ENCODE measurements around the gene C11orf24.

Gene C11orf24

GRCh38 chr11:68271781-68272608, at the start of gene C11orf24:
Gene C11orf24, minus strand, starts transcription at chr11:68271973. Its CDS starts 8,206 bp downstream, at chr11:68263767.
- peak; percentile 100 for DNase-seq (ENCODE audit: low spot score)

GRCh38 chr11:68317147-68317785, 45.5 kb upstream of the C11orf24 start:
- no peak for DNase-seq (ENCODE audit: low spot score)

GRCh38 chr11:68315171-68315920, 43.6 kb upstream of the C11orf24 start:
- DNase-seq (ENCODE audit: low spot score), result peak; percentile 93

- DNase-seq (ENCODE audit: low spot score), result peak; percentile 77
Measured at GRCh38 chr11:68314203-68315170, 42.7 kb upstream of the C11orf24 start.

GRCh38 chr11:68313574-68314202, 41.9 kb upstream of the C11orf24 start:
- DNase-seq (ENCODE audit: low spot score), result peak; percentile 81

- DNase-seq (ENCODE audit: low spot score), result peak; percentile 80
Measured at GRCh38 chr11:68312780-68313573, 41.2 kb upstream of the C11orf24 start.

- peak; percentile 95 for DNase-seq (ENCODE audit: low spot score)
Measured at GRCh38 chr11:68312117-68312779, 40.5 kb upstream of the C11orf24 start, which contains the start of gene LRP5. Gene LRP5, plus strand, starts transcription at chr11:68312591. Its CDS starts 124 bp downstream, at chr11:68312715.

GRCh38 chr11:68311160-68312116, 39.7 kb upstream of the C11orf24 start:
- peak; percentile 61 for DNase-seq (ENCODE audit: low spot score)

GRCh38 chr11:68309621-68310185, 37.9 kb upstream of the C11orf24 start:
- DNase-seq (ENCODE audit: low spot score), result peak; percentile 15

GRCh38 chr11:68308068-68308467, 36.3 kb upstream of the C11orf24 start:
- DNase-seq (ENCODE audit: low spot score), result peak; percentile 8

- peak; percentile 8 for DNase-seq (ENCODE audit: low spot score)
Measured at GRCh38 chr11:68306636-68307035, 34.9 kb upstream of the C11orf24 start.

- DNase-seq (ENCODE audit: low spot score), result peak; percentile 9
Measured at GRCh38 chr11:68303982-68304780, 32.4 kb upstream of the C11orf24 start.

GRCh38 chr11:68303083-68303482, 31.3 kb upstream of the C11orf24 start:
- no peak for DNase-seq (ENCODE audit: low spot score)

GRCh38 chr11:68302670-68303069, 30.9 kb upstream of the C11orf24 start:
- peak; percentile 27 for DNase-seq (ENCODE audit: low spot score)

GRCh38 chr11:68302256-68302655, 30.5 kb upstream of the C11orf24 start:
- no peak for DNase-seq (ENCODE audit: low spot score)

GRCh38 chr11:68300076-68300830, 28.5 kb upstream of the C11orf24 start:
- DNase-seq (ENCODE audit: low spot score), result no peak

All from HuH-7.5 (cell line).